ENCODE data around the gene INAFM2. TPM values are rescaled to one million over a fixed set of nuclear protein-coding genes. Genes with fewer than 3 reads are reported as not detected.

The INAFM2 gene
- total RNA-seq, 2 donors from 2014 or later, result 10.8 to 11.0 TPM

DNA sequence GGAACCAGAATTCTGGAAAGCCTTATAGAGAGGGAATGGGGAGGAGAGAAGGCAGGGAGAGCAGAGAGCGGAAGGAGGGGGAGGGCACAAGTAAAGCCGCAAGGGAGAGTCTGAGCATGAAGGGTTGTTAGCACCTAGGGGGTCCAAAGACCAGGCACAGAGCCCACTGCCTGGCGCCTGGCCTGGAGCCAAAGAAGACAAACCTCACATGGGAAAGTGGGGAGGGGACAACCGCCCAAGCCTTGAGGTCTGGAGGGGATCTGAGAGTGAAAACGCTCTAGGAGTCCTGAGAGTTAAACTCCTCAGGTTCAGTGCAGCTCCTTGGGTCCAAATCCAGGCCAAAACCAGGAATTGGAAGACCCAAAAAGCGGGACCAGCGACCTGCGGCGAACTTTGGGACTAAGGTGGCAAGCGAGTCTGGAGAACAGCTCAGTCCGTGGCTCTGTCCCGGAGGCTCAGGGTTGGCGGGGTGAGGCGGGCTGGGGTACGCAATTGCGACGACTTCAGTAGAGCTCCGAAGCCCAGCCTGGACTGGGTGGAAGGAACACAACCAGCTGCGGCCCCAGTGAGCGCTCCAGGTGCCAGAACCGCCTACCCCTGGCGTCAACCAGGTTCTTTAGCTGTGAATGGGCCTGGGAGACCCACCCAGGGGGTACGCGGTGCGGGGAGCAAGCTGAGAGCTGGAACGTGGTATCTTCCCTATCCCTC is 807 bp upstream of the INAFM2 start:
- Mint-ChIP-seq H3K4me1 (peaks cover 11% of the 10 kb centered on the region), H3K27ac (no peak overlapping the region), H3K9me3 (no peaks in the 10 kb centered on the region), H3K27me3 (no peaks in the 10 kb centered on the region), H3K4me3 (peak overlapping the region; percentile 64), H3K36me3 (ENCODE audit: low read depth) (no peaks in the 10 kb centered on the region)
- ATAC-seq (replicated peaks), result peak; percentile 1

DNA sequence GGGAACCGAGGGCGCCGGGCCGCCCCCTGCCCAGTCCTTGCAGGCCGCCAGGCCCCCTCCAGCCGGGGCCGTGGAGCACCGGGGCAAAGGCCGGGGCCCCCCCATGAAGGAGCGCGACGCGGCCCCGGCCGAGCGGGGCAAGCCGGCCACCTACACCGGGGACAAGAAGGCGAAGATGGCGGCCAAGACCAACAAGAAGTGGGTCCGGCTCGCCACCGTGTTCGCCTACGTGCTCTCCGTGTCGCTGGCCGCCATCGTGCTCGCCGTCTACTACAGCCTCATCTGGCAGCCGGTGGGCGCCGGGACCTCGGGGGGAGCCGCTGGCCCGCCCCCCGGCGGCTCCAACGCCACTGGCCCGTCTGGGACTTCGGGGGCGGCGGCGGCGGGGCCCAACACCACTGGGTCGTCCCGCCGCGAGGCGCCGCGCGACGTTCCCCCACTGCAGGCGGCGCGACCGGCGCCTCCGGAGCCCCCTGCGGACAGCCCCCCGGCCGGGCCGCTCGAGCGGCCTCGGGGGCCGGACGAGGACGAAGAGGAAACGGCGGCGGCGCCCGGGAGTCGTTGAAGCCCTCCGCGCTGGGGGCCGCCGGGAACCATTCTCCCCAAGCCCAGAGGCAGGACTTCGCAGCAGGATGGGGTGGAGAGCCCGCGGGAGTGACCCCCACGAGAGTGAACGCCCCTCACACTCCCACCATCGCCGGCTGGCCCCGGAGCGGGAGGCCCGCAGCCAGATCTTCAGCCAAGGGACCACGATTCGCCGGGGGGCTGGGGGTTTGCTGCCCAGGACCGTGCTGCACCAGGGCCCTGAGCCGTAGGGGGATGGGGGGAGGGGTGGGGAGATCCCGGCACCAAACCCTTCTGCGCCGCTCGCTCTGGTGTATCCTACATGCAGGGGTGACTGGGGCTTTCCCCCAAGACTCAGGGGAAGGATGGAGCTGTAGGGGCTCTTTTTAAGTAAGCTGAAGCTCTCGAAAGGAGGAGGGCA is 753 bp downstream of the INAFM2 start:
- peaks cover 11% of the 10 kb centered on the region for H3K4me1 Mint-ChIP-seq
- H3K4me3 Mint-ChIP-seq, result peak overlapping the region; percentile 68
- no peaks in the 10 kb centered on the region for H3K9me3 Mint-ChIP-seq
- peak; percentile 25 for ATAC-seq (replicated peaks)
- H3K27ac Mint-ChIP-seq, result peak overlapping the region; percentile 31
- H3K27me3 Mint-ChIP-seq, result no peaks in the 10 kb centered on the region
- no peaks in the 10 kb centered on the region for H3K36me3 Mint-ChIP-seq (ENCODE audit: low read depth)

- peak overlapping the region; percentile 31 for H3K27ac Mint-ChIP-seq
- peaks cover 11% of the 10 kb centered on the region for H3K4me1 Mint-ChIP-seq
- H3K36me3 Mint-ChIP-seq (ENCODE audit: low read depth), result no peaks in the 10 kb centered on the region
- peak overlapping the region; percentile 68 for H3K4me3 Mint-ChIP-seq
- ATAC-seq (replicated peaks), result no peak
- no peaks in the 10 kb centered on the region for H3K9me3 Mint-ChIP-seq
- no peaks in the 10 kb centered on the region for H3K27me3 Mint-ChIP-seq
Observed at GRCh38 chr15:40325188-40325587, 1.7 kb downstream of the INAFM2 start.

GRCh38 chr15:40325700-40326099 is 2.2 kb downstream of the INAFM2 start:
- H3K36me3 Mint-ChIP-seq (ENCODE audit: low read depth), result no peaks in the 10 kb centered on the region
- peak overlapping the region; percentile 68 for H3K4me3 Mint-ChIP-seq
- no peaks in the 10 kb centered on the region for H3K9me3 Mint-ChIP-seq
- H3K27me3 Mint-ChIP-seq, result no peaks in the 10 kb centered on the region
- H3K4me1 Mint-ChIP-seq, result peaks cover 11% of the 10 kb centered on the region
- no peak overlapping the region for H3K27ac Mint-ChIP-seq
- ATAC-seq (replicated peaks), result no peak

DNA sequence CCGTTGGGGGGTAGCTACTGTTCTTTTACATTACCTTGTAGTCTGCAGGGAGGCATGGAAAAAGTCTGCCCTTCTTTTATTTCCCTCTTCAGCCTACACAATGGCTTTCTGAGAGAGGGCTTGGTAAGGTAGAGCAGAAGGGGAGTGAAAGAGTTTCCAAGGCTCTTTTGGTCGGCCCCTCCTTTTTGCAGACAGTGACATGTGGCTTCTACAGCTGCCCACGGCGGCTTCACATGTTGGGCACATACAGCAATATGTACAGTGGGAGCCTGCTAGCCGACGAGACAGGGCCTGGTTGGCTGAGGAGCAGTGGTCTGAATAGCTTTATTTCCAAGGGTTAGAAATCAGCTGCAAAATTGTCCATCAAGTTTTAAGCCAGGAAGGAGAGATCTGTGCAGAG is 4.0 kb downstream of the INAFM2 start:
- Mint-ChIP-seq H3K4me3 (no peak overlapping the region), H3K27me3 (no peaks in the 10 kb centered on the region), H3K9me3 (no peaks in the 10 kb centered on the region), H3K36me3 (ENCODE audit: low read depth) (no peaks in the 10 kb centered on the region), H3K27ac (no peak overlapping the region), H3K4me1 (no peaks in the 10 kb centered on the region)
- no peak for ATAC-seq (replicated peaks)

DNA sequence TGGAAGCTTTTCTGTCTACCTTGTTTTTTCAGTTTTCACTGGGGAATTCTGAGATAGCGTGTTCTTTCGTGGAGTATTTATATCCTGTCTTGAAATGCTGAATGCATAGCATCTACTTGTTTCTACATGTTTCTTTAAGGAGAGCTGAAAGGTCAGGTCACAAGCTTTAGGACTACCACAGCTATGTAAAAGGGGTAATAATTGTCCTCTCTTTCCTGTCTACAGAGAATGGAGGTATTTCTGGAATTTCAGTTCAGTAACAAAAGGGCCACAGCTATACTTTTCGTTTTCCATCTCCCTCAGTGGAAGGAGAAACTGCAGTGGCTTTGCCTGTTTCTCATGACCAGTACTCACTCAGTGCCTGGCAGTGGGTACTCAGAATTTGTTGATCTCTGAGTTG is 4.7 kb downstream of the INAFM2 start:
- Mint-ChIP-seq H3K36me3 (ENCODE audit: low read depth) (no peaks in the 10 kb centered on the region), H3K27me3 (no peaks in the 10 kb centered on the region), H3K9me3 (no peaks in the 10 kb centered on the region), H3K4me1 (no peaks in the 10 kb centered on the region), H3K27ac (no peak overlapping the region), H3K4me3 (no peak overlapping the region)
- no peak for ATAC-seq (replicated peaks)

- ATAC-seq (replicated peaks), result no peak
- H3K27ac Mint-ChIP-seq, result no peak overlapping the region
- no peaks in the 10 kb centered on the region for H3K9me3 Mint-ChIP-seq
- H3K4me1 Mint-ChIP-seq, result peaks cover 3% of the 10 kb centered on the region
- no peaks in the 10 kb centered on the region for H3K36me3 Mint-ChIP-seq (ENCODE audit: low read depth)
- H3K27me3 Mint-ChIP-seq, result no peaks in the 10 kb centered on the region
- H3K4me3 Mint-ChIP-seq, result no peak overlapping the region
Observed at GRCh38 chr15:40328751-40329150, 5.3 kb downstream of the INAFM2 start.

DNA sequence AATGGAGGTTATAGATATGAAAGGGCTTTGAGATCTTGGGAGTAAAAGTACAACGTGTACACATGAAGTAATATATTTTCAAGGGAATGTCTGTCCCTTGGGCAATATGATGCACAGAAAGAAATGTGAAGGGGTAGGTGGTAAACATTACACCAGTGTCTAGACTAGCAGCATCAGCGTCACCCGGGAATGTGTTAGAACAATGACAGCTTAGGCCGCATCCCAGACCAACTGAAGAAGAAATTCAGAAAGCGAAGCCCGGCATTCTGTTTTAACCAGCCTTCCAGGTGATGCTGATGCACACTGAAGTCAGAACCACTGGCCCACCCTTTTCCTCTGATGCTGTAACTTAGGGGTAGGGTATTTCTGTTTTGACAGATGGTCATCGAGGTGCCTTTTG is 6.3 kb downstream of the INAFM2 start:
- Mint-ChIP-seq H3K36me3 (ENCODE audit: low read depth) (no peaks in the 10 kb centered on the region), H3K4me1 (peaks cover 9% of the 10 kb centered on the region), H3K27me3 (no peaks in the 10 kb centered on the region), H3K4me3 (no peak overlapping the region), H3K27ac (no peak overlapping the region), H3K9me3 (no peaks in the 10 kb centered on the region)
- no peak for ATAC-seq (replicated peaks)

GRCh38 chr15:40330368-40330836 is 6.9 kb downstream of the INAFM2 start:
- Mint-ChIP-seq H3K4me1 (peaks cover 9% of the 10 kb centered on the region), H3K27me3 (no peaks in the 10 kb centered on the region), H3K27ac (no peak overlapping the region), H3K4me3 (no peak overlapping the region), H3K9me3 (no peaks in the 10 kb centered on the region), H3K36me3 (ENCODE audit: low read depth) (no peaks in the 10 kb centered on the region)
- no peak for ATAC-seq (replicated peaks)

DNA sequence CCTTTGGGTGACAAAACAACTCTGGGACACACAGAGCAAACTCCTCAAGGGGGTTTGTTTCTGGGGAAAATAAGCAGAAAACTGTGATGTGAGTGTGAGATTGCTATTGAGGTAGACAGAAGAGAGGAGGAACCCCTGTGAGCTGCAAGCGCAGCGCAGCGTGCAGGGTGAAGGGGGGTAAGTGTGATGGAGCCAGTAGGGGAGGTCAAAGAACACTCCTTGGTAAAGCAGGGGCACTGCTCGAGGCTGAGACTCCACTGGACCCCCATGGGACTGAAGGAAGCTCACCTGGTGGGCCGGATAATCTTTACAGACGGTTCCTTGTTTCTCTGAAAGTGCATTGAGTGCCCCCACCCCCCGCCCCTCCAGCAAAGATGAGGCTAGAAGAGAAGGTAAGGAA is 7.5 kb downstream of the INAFM2 start:
- no peak overlapping the region for H3K27ac Mint-ChIP-seq
- no peaks in the 10 kb centered on the region for H3K27me3 Mint-ChIP-seq
- peaks cover 9% of the 10 kb centered on the region for H3K4me1 Mint-ChIP-seq
- no peak overlapping the region for H3K4me3 Mint-ChIP-seq
- H3K36me3 Mint-ChIP-seq (ENCODE audit: low read depth), result no peaks in the 10 kb centered on the region
- ATAC-seq (replicated peaks), result no peak
- H3K9me3 Mint-ChIP-seq, result no peaks in the 10 kb centered on the region

DNA sequence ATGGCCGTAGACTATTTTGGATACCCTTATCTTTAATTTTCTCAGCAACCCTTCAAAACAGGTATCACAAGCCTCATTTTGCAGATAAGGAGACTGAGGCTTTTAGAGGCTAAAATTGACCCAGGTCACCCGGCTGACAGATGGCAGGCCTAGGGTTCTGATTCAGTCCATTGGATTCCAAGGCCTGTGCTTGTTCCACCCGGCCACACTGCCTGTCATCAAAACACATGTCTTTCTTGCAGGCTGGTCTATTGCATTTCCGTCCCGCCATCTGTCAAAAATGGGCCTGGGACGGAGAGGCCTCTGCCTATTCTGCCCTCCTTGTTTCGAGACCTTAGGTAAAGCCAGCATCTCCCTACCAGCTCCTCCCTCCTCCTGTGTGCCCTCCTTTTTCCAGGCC is 8.1 kb downstream of the INAFM2 start:
- Mint-ChIP-seq H3K36me3 (ENCODE audit: low read depth) (no peaks in the 10 kb centered on the region), H3K27me3 (no peaks in the 10 kb centered on the region), H3K27ac (no peak overlapping the region), H3K4me1 (peaks cover 9% of the 10 kb centered on the region), H3K9me3 (no peaks in the 10 kb centered on the region), H3K4me3 (no peak overlapping the region)
- no peak for ATAC-seq (replicated peaks)

- no peaks in the 10 kb centered on the region for H3K9me3 Mint-ChIP-seq
- no peak for ATAC-seq (replicated peaks)
- no peaks in the 10 kb centered on the region for H3K27me3 Mint-ChIP-seq
- no peaks in the 10 kb centered on the region for H3K36me3 Mint-ChIP-seq (ENCODE audit: low read depth)
- H3K27ac Mint-ChIP-seq, result no peak overlapping the region
- H3K4me1 Mint-ChIP-seq, result peaks cover 9% of the 10 kb centered on the region
- H3K4me3 Mint-ChIP-seq, result no peak overlapping the region
Observed at GRCh38 chr15:40332113-40332781, 8.8 kb downstream of the INAFM2 start.

GRCh38 chr15:40333922-40334492 is 10.5 kb downstream of the INAFM2 start:
- Mint-ChIP-seq H3K4me3 (peak overlapping the region; percentile 62), H3K36me3 (ENCODE audit: low read depth) (no peaks in the 10 kb centered on the region), H3K9me3 (no peaks in the 10 kb centered on the region), H3K27me3 (no peaks in the 10 kb centered on the region), H3K27ac (peak overlapping the region; percentile 80), H3K4me1 (peaks cover 13% of the 10 kb centered on the region)
- ATAC-seq (replicated peaks), result peak; percentile 37

GRCh38 chr15:40334541-40334940 is 11.0 kb downstream of the INAFM2 start:
- Mint-ChIP-seq H3K27ac (peak overlapping the region; percentile 80), H3K9me3 (no peaks in the 10 kb centered on the region), H3K36me3 (ENCODE audit: low read depth) (no peaks in the 10 kb centered on the region), H3K4me1 (peaks cover 13% of the 10 kb centered on the region), H3K4me3 (peak overlapping the region; percentile 62), H3K27me3 (no peaks in the 10 kb centered on the region)
- ATAC-seq (replicated peaks), result no peak
